Kidney epithelial cell (primary cell): ENCODE measurements around the gene EFCAB14. TPM values are rescaled to one million over a fixed set of nuclear protein-coding genes. Genes with fewer than 3 reads are reported as not detected.
"Not testable (repeated sequence)": the region's sequence is repeated elsewhere in the genome, so short reads cannot be mapped to it uniquely, and the experiment has no call there.

Experiments
- DNase-seq: peaks from one replicate; pipeline ENCODE4 v3.0.0-alpha.2; 2010; ENCODE audit warnings: low read depth
- H3K27me3 ChIP-seq: 2 replicates; pipeline ENCODE4 v1.6.0; 2011; ENCODE audit warnings: low read length; ENCODE audit not compliant: control insufficient read depth, insufficient read depth
- H3K36me3 ChIP-seq: 2 replicates; pipeline ENCODE4 v1.5.1; 2011; ENCODE audit warnings: low read length; ENCODE audit not compliant: control insufficient read depth, insufficient read depth
- H3K4me3 ChIP-seq: 2 replicates; pipeline ENCODE4 v1.5.1; 2011; ENCODE audit warnings: low read depth, mild to moderate bottlenecking, control low read depth, low read length
- total RNA-seq: library from RNA; depleted of rRNA; stranded (reverse); fragments of >200 nt; gene quantifications from 2 replicates; pipeline ENCODE4 v1.2.3, GENCODE V29; 2015
- TF ChIP-seq, protein P1 (sequence below): IDR thresholded peaks from 2 replicates; pipeline ENCODE4 v1.5.1; 2011; ENCODE audit warnings: mild to moderate bottlenecking, moderate library complexity, low read length, control low read depth, inconsistent platforms; ENCODE audit not compliant: insufficient read depth, poor library complexity, severe bottlenecking

The EFCAB14 gene
- total RNA-seq, 1 donor from 2014 or later: 57.3 TPM

DNA sequence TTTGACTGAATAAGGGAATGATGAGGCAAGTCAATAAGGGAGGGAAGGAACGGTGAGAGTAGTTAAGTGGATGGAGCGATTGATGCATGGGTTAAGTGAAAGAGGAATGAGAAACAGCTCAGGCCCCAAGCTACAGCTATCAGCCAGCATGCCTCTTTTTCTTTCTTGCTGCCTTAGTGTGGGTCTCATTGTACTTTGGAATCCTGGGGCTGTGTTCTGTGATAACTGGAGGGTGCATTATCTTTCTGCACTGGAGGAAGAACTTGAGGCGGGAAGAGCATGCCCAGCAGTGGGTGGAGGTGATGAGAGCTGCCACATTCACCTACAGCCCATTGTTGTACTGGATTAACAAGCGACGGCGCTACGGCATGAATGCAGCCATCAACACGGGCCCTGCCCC, 46.2 kb downstream of the EFCAB14 start:
- Histone ChIP-seq H3K4me3 (no peak overlapping the region), H3K27me3 (no peaks in the 10 kb centered on the region), H3K36me3 (no peaks in the 10 kb centered on the region)
- DNase-seq: no peak
- TF ChIP-seq, protein P1, sequence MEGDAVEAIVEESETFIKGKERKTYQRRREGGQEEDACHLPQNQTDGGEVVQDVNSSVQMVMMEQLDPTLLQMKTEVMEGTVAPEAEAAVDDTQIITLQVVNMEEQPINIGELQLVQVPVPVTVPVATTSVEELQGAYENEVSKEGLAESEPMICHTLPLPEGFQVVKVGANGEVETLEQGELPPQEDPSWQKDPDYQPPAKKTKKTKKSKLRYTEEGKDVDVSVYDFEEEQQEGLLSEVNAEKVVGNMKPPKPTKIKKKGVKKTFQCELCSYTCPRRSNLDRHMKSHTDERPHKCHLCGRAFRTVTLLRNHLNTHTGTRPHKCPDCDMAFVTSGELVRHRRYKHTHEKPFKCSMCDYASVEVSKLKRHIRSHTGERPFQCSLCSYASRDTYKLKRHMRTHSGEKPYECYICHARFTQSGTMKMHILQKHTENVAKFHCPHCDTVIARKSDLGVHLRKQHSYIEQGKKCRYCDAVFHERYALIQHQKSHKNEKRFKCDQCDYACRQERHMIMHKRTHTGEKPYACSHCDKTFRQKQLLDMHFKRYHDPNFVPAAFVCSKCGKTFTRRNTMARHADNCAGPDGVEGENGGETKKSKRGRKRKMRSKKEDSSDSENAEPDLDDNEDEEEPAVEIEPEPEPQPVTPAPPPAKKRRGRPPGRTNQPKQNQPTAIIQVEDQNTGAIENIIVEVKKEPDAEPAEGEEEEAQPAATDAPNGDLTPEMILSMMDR: no peak

DNA sequence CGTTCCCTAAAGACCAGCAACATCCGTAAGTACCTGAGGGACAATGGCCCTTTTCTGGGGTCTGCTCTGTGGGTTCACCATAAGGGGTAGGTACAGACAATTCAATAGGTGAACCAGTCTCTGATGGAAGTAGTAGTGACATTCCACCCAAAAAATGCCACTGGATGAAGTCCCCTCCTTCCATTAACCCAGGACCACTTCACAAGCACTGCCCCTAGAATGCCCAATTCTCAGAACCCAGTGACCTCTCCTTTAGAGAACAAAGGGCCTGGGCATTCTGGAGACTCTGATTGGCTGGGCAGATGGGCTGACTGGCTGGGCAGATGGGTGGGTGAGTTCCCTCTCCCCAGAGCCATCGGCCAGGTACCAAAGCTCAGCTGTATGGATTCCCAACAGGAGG, 47.4 kb downstream of the EFCAB14 start, which contains the start of gene TEX38:
Gene TEX38, plus strand, starts transcription at position 301 of the 400 bp plus-strand sequence. Its CDS starts 81 bp downstream, at position 382.
- no peak for DNase-seq
- TF ChIP-seq, protein P1: no peak
- Histone ChIP-seq H3K4me3 (no peak within 1 kb of the TSS), H3K27me3 (no peaks in the 10 kb centered on the region), H3K36me3 (no peaks in the 10 kb centered on the region)

DNA sequence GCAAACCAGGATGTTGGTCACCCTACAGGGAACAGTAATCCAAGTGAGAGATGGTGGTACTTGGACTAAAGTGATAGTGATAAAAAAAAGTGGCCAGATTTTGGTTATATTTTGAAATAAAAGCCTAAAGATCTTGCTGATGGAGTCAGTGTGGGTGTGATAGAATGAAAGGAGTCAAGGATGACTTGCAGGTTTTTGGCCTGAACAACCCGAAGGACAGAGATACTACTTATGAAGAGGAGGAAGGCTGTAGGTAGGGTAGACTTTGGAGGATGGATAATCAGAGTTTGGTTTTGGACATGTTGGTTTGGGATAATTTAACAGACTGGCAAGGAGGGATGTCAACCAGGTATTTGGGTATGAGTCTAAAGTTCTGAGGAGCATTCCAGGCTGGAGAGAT, 48.8 kb downstream of the EFCAB14 start:
- H3K36me3 ChIP-seq: no peaks in the 10 kb centered on the region
- DNase-seq: no peak
- H3K4me3 ChIP-seq: no peak overlapping the region
- H3K27me3 ChIP-seq: no peaks in the 10 kb centered on the region
- TF ChIP-seq, protein P1: no peak

DNA sequence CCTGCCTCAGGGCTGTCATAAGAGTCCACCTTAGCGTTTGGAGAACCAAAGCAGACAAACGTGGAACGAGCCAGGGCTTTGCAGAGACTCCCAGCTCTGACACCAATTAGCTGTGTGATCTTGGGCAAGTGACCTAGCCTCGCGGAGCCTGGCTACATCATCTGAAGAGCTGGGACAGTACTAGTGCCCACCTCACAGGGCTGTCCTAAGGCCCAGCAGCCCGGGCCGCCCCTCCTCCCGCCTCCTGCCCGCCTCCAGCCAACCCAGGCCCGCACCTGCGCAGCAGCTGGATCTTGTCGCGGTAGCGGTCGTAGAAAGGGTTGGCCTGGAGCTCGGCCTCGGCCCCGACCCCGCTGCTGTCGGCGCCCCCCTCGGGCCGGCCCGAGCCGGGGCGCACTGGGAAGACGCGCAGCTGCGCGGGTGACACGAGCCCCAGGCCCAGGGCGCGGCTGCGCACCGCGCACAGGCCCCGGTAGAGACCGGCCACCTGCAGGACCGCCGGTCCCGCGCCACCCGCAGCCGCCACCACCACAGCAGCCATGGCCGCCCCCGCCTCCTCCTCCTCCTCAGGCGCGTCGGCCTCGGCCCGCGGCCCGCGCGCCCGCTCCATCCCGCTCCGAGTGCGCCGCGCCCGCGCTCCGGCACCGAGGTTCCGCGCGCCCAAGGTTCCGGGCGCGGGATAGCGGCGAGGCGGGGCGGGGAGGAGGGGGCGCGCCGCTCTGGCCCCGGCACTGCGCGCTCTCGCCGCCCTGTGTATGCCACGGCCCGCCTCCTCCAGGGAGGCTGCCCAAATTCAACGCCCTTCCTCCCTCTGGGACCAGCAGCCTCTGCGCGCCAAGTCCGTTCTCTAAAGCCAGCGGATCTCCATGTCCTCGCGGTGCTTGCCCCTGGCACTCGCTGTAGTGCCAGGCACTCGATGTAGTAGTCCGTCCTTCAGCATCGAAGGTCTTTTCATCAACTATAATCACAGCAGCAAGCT, 50.8 kb downstream of the EFCAB14 start, which contains the start of gene ATPAF1:
Gene ATPAF1, minus strand, starts transcription at position 583 of the 979 bp plus-strand sequence. Its CDS starts 42 bp downstream, at position 541.
- Histone ChIP-seq H3K4me3 (peak within 1 kb of the TSS; percentile 76), H3K36me3 (no peaks in the 10 kb centered on the region), H3K27me3 (no peaks in the 10 kb centered on the region)
- DNase-seq: peak; percentile 14
- TF ChIP-seq, protein P1: no peak

DNA sequence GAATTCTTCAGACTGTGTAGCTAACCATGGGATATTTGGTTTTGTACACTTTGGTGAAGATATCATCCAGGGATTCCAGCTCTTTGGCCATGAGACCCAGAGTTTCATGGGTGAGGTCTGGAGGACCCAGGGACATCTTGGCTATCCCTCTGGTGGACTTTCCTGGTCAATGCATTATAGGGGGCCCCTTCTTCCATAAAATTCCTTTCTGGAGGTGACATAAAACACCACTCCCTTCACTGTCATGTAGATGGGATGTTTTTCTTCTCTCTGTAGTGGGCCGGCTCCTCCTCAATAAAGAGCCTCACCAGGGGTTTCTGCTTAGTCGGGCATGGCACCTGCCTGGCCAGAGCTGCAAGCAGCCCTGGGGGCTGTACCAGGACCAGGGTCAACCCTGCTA, 52.9 kb downstream of the EFCAB14 start:
- TF ChIP-seq, protein P1: no peak
- Histone ChIP-seq H3K36me3 (no peaks in the 10 kb centered on the region), H3K4me3 (no peak overlapping the region), H3K27me3 (no peaks in the 10 kb centered on the region)
- no peak for DNase-seq

DNA sequence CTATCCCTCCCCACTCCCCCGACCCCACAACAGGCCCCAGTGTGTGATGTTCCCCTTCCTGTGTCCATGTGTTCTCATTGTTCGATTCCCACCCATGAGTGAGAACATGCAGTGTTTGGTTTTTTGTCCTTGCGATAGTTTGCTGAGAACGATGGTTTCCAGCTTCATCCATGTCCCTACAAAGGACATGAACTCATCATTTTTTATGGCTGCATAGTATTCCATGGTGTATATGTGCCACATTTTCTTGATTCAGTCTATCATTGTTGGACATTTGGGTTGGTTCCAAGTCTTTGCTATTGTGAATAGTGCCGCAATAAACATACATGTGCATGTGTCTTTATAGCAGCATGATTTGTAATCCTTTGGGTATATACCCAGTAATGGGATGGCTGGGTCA, 56.0 kb downstream of the EFCAB14 start:
- H3K27me3 ChIP-seq, H3K4me3 ChIP-seq, DNase-seq, H3K36me3 ChIP-seq: not testable (repeated sequence)

DNA sequence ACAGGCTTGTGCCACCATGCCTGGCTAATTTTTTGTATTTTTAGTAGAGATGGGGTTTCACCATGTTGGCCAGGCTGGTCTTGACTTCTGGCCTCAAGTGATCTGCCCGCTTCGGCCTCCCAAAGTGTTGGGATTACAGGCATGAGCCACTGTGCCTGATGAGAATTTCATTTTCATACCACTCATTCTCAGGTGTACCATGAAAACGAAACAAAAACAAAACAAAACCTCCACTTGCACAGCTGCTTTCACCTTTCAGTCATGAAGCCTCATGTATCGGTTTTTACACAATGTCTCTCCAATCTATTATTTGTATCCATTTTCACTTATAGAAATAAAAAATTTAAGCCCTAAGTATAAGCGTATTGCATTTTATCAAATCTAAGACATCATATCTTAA, 58.8 kb downstream of the EFCAB14 start:
- not testable (repeated sequence) for H3K27me3 ChIP-seq, H3K4me3 ChIP-seq, H3K36me3 ChIP-seq, DNase-seq
